ENCODE data around the gene BPTF.
"Not testable (repeated sequence)": the region's sequence is repeated elsewhere in the genome, so short reads cannot be mapped to it uniquely, and the experiment has no call there.

BPTF gene

GRCh38 chr17:67891481-67892119 lies 66.3 kb downstream of the BPTF start:
- no peak for DNase-seq (ENCODE audit: low spot score)

- no peak for DNase-seq (ENCODE audit: low spot score)
Measured at GRCh38 chr17:67902511-67903231, 77.4 kb downstream of the BPTF start.

- DNase-seq (ENCODE audit: low spot score) = not testable (repeated sequence)
Measured at GRCh38 chr17:67905298-67905697, 80.0 kb downstream of the BPTF start.

- DNase-seq (ENCODE audit: low spot score) = not testable (repeated sequence)
Measured at GRCh38 chr17:67910117-67910803, 85.0 kb downstream of the BPTF start.

- DNase-seq (ENCODE audit: low spot score) = no peak
Measured at GRCh38 chr17:67911059-67911782, 85.9 kb downstream of the BPTF start.

- no peak for DNase-seq (ENCODE audit: low spot score)
Measured at GRCh38 chr17:67912088-67912487, 86.8 kb downstream of the BPTF start.

GRCh38 chr17:67912656-67913055 lies 87.4 kb downstream of the BPTF start:
- no peak for DNase-seq (ENCODE audit: low spot score)

GRCh38 chr17:67920212-67920611 lies 94.9 kb downstream of the BPTF start:
- DNase-seq (ENCODE audit: low spot score) = no peak

- no peak for DNase-seq (ENCODE audit: low spot score)
Measured at GRCh38 chr17:67922503-67922902, 97.2 kb downstream of the BPTF start.

- not testable (repeated sequence) for DNase-seq (ENCODE audit: low spot score)
Measured at GRCh38 chr17:67928842-67929241, 103.5 kb downstream of the BPTF start.

GRCh38 chr17:67931227-67931626 lies 105.9 kb downstream of the BPTF start:
- no peak for DNase-seq (ENCODE audit: low spot score)

- DNase-seq (ENCODE audit: low spot score) = peak; percentile 41
Measured at GRCh38 chr17:67942810-67943209, 117.5 kb downstream of the BPTF start.

- no peak for DNase-seq (ENCODE audit: low spot score)
Measured at GRCh38 chr17:67944035-67944434, 118.7 kb downstream of the BPTF start.

- DNase-seq (ENCODE audit: low spot score) = no peak
Measured at GRCh38 chr17:67946513-67946912, 121.2 kb downstream of the BPTF start.

- DNase-seq (ENCODE audit: low spot score) = no peak
Measured at GRCh38 chr17:67947325-67947813, 122.1 kb downstream of the BPTF start.

- DNase-seq (ENCODE audit: low spot score) = no peak
Measured at GRCh38 chr17:67950945-67951344, 125.6 kb downstream of the BPTF start.

GRCh38 chr17:67959510-67959909 lies 134.2 kb downstream of the BPTF start:
- DNase-seq (ENCODE audit: low spot score) = no peak

- DNase-seq (ENCODE audit: low spot score) = not testable (repeated sequence)
Measured at GRCh38 chr17:67960276-67960675, 135.0 kb downstream of the BPTF start.

GRCh38 chr17:67962156-67962555 lies 136.9 kb downstream of the BPTF start:
- DNase-seq (ENCODE audit: low spot score) = not testable (repeated sequence)

GRCh38 chr17:67963145-67963572 lies 137.9 kb downstream of the BPTF start:
- DNase-seq (ENCODE audit: low spot score) = peak; percentile 87

- no peak for DNase-seq (ENCODE audit: low spot score)
Measured at GRCh38 chr17:67970783-67971182, 145.5 kb downstream of the BPTF start.

- DNase-seq (ENCODE audit: low spot score) = no peak
Measured at GRCh38 chr17:67974185-67974584, 148.9 kb downstream of the BPTF start.

All from NAMALWA (cell line).